Spinal cord (tissue), 10 donors: ENCODE results near the gene RUNX1. TPM values are rescaled to one million over a fixed set of nuclear protein-coding genes. Genes with fewer than 3 reads are reported as not detected.

ENCODE experiments used
- DNase-seq, 6 donors: peaks; one replicate each; pipeline versions ENCODE4 v3.0.0 to v3.0.0-alpha.2; 2013 to 2015; ENCODE audit warnings: low spot score in 6 of 6, low read depth in 4 of 6
- H3K27ac ChIP-seq: one replicate; pipeline ENCODE4 v1.5.1; 2013; ENCODE audit warnings: low read depth, low read length, control low read depth
- H3K27me3 ChIP-seq: one replicate; pipeline ENCODE4 v1.6.1; 2013; ENCODE audit warnings: low read length; ENCODE audit not compliant: control insufficient read depth, insufficient read depth
- H3K36me3 ChIP-seq: one replicate; pipeline ENCODE4 v1.6.1; 2013; ENCODE audit warnings: low read length; ENCODE audit not compliant: control insufficient read depth, insufficient read depth
- H3K4me1 ChIP-seq: one replicate; pipeline ENCODE4 v1.6.1; 2013; ENCODE audit warnings: low read length; ENCODE audit not compliant: control insufficient read depth, insufficient read depth
- H3K4me3 ChIP-seq: one replicate; pipeline ENCODE4 v1.5.1; 2013; ENCODE audit warnings: low read depth, low read length, control low read depth
- H3K9me3 ChIP-seq: one replicate; pipeline ENCODE4 v1.6.1; 2013; ENCODE audit warnings: low read length; ENCODE audit not compliant: control insufficient read depth, insufficient read depth
- WGBS: methylation state at CpG from one replicate; pipeline ENCODE4 v1.1.5; 2013; ENCODE audit warnings: missing lambda C conversion rate; ENCODE audit not compliant: insufficient coverage; 5-methylcytosine and 5-hydroxymethylcytosine counted together
- polyA plus RNA-seq, 2 donors: library from polyadenylated mRNA; unstranded; fragments of 120-200 nt; gene quantifications; one replicate each; pipeline ENCODE4 v1.2.1, GENCODE V29; 2013; ENCODE audit not compliant: insufficient read length in 2 of 2
- total RNA-seq, 2 donors: library from RNA; depleted of rRNA in 1 of 2; stranded (reverse); fragments of 120-200 nt in 1 of 2; fragments of >200 nt in 1 of 2; gene quantifications; one replicate each; pipeline versions ENCODE4 v1.2.3 to v1.2.4, GENCODE V29; 2013 to 2014
- donor health status: healthy.

The RUNX1 gene
- total and polyA plus RNA-seq, 4 donors, result 2.1 to 7.1 (median 3.2) TPM

- WGBS, result 78% methylated on average over 11 of the region's 11 CpGs
- Histone ChIP-seq H3K9me3 (no peaks in the 10 kb centered on the region), H3K27ac (no peak overlapping the region), H3K4me1 (no peaks in the 10 kb centered on the region), H3K4me3 (no peak overlapping the region), H3K27me3 (no peaks in the 10 kb centered on the region), H3K36me3 (no peaks in the 10 kb centered on the region)
- DNase-seq, result no peak
Observed at GRCh38 chr21:35014302-35015041, 34.6 kb downstream of the RUNX1 start.

- Histone ChIP-seq H3K4me3 (no peak overlapping the region), H3K27ac (no peak overlapping the region), H3K4me1 (no peaks in the 10 kb centered on the region), H3K27me3 (no peaks in the 10 kb centered on the region), H3K9me3 (no peaks in the 10 kb centered on the region), H3K36me3 (no peaks in the 10 kb centered on the region)
- WGBS, result 38% methylated on average over 1 of the region's 3 CpGs
- DNase-seq, result no peak
Observed at GRCh38 chr21:35011681-35012080, 37.4 kb downstream of the RUNX1 start.

GRCh38 chr21:35010447-35010846 lies 38.7 kb downstream of the RUNX1 start:
- no peak for DNase-seq
- no peak overlapping the region for H3K27ac ChIP-seq
- no peak overlapping the region for H3K4me3 ChIP-seq
- no peaks in the 10 kb centered on the region for H3K4me1 ChIP-seq
- 93% methylated on average over 2 of the region's 5 CpGs for WGBS
- H3K27me3 ChIP-seq, result no peaks in the 10 kb centered on the region
- H3K36me3 ChIP-seq, result no peaks in the 10 kb centered on the region
- H3K9me3 ChIP-seq, result no peaks in the 10 kb centered on the region

GRCh38 chr21:35007348-35007747 lies 41.8 kb downstream of the RUNX1 start:
- no peaks in the 10 kb centered on the region for H3K4me1 ChIP-seq
- DNase-seq, result no peak
- H3K9me3 ChIP-seq, result no peaks in the 10 kb centered on the region
- 90% methylated on average over 4 of the region's 4 CpGs for WGBS
- no peaks in the 10 kb centered on the region for H3K36me3 ChIP-seq
- no peak overlapping the region for H3K27ac ChIP-seq
- H3K4me3 ChIP-seq, result no peak overlapping the region
- no peaks in the 10 kb centered on the region for H3K27me3 ChIP-seq

- DNase-seq, result no peak
- H3K4me3 ChIP-seq, result no peak overlapping the region
- no peaks in the 10 kb centered on the region for H3K36me3 ChIP-seq
- WGBS, result 100% methylated on average over 2 of the region's 3 CpGs
- H3K27me3 ChIP-seq, result no peaks in the 10 kb centered on the region
- no peak overlapping the region for H3K27ac ChIP-seq
- no peaks in the 10 kb centered on the region for H3K4me1 ChIP-seq
- no peaks in the 10 kb centered on the region for H3K9me3 ChIP-seq
Observed at GRCh38 chr21:35006771-35007170, 42.3 kb downstream of the RUNX1 start.

GRCh38 chr21:35006248-35006647 lies 42.9 kb downstream of the RUNX1 start:
- WGBS, result 100% methylated on average over 3 of the region's 3 CpGs
- Histone ChIP-seq H3K4me1 (no peaks in the 10 kb centered on the region), H3K36me3 (no peaks in the 10 kb centered on the region)

GRCh38 chr21:35005560-35006224 lies 43.4 kb downstream of the RUNX1 start:
- Histone ChIP-seq H3K27ac (no peak overlapping the region), H3K4me3 (no peak overlapping the region), H3K4me1 (no peaks in the 10 kb centered on the region), H3K9me3 (no peaks in the 10 kb centered on the region), H3K27me3 (no peaks in the 10 kb centered on the region), H3K36me3 (no peaks in the 10 kb centered on the region)
- no peak for DNase-seq
- WGBS, result no CpG with 5 or more reads among the region's 6 CpGs

More at GRCh38 chr21:35006248-35006647, 42.9 kb downstream of the RUNX1 start:
- Histone ChIP-seq H3K27ac (no peak overlapping the region), H3K27me3 (no peaks in the 10 kb centered on the region), H3K4me3 (no peak overlapping the region), H3K9me3 (no peaks in the 10 kb centered on the region)
- no peak for DNase-seq

GRCh38 chr21:35005077-35005476 lies 44.0 kb downstream of the RUNX1 start:
- WGBS, result no CpG with 5 or more reads among the region's 2 CpGs
- Histone ChIP-seq H3K4me1 (no peaks in the 10 kb centered on the region), H3K27ac (no peak overlapping the region), H3K36me3 (no peaks in the 10 kb centered on the region), H3K4me3 (no peak overlapping the region), H3K27me3 (no peaks in the 10 kb centered on the region), H3K9me3 (no peaks in the 10 kb centered on the region)
- DNase-seq, result no peak

GRCh38 chr21:35004314-35004713 lies 44.8 kb downstream of the RUNX1 start:
- 100% methylated on average over 2 of the region's 3 CpGs for WGBS
- Histone ChIP-seq H3K4me3 (no peak overlapping the region), H3K9me3 (no peaks in the 10 kb centered on the region), H3K27me3 (no peaks in the 10 kb centered on the region), H3K27ac (no peak overlapping the region), H3K4me1 (peaks cover 1% of the 10 kb centered on the region), H3K36me3 (no peaks in the 10 kb centered on the region)
- no peak for DNase-seq
